Measurements from ENCODE around the gene CYTH4.

Gene CYTH4

GRCh38 chr22:37239336-37240239 lies 42.7 kb upstream of the CYTH4 start:
- no peak overlapping the region for H3K27ac ChIP-seq
- TF ChIP-seq, protein P1, sequence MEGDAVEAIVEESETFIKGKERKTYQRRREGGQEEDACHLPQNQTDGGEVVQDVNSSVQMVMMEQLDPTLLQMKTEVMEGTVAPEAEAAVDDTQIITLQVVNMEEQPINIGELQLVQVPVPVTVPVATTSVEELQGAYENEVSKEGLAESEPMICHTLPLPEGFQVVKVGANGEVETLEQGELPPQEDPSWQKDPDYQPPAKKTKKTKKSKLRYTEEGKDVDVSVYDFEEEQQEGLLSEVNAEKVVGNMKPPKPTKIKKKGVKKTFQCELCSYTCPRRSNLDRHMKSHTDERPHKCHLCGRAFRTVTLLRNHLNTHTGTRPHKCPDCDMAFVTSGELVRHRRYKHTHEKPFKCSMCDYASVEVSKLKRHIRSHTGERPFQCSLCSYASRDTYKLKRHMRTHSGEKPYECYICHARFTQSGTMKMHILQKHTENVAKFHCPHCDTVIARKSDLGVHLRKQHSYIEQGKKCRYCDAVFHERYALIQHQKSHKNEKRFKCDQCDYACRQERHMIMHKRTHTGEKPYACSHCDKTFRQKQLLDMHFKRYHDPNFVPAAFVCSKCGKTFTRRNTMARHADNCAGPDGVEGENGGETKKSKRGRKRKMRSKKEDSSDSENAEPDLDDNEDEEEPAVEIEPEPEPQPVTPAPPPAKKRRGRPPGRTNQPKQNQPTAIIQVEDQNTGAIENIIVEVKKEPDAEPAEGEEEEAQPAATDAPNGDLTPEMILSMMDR (IDR thresholded peaks at IDR 0.05), result no peak
- TF ChIP-seq ZFX (IDR thresholded peaks at IDR 0.05; ENCODE audit: borderline replicate concordance), result no peak

DNA sequence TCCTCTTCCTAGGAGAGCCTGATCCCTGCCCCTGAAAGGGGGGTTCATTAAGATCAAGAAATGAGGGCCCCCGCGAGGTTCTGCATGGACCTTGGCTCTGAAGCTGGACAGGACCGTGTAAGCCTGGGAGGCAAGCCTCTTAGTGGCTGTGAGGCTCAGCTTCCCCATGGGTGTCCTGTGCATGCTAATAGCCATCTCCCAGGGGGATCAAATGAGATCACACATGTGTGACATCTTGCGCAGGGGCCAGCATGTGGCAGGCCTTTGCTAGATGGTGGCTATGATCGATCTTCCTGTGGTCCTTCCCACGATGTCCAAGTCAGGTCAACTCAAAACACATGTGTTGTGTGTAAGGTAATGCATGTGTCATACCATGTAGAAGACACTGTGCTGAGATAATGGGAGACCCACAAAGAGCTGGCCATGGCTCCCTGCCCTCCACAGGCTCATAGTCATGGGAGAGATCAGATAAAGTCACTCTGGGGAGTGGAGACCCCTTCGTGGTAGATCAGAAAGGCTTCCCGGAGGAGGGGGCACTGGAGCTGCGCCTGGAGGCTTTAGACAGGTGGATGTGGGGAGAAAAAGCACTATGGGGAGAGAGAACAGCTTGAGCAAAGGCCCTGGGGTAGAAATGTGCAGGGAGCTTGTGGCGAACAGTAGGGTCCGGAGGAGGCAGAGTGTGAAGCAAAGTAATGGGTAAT lies 41.9 kb upstream of the CYTH4 start:
- TF ChIP-seq, protein P1 (IDR thresholded peaks at IDR 0.05), result no peak
- TF ChIP-seq ZFX (IDR thresholded peaks at IDR 0.05; ENCODE audit: borderline replicate concordance), result no peak
- no peak overlapping the region for H3K27ac ChIP-seq

GRCh38 chr22:37240941-37241320 lies 41.4 kb upstream of the CYTH4 start:
- TF ChIP-seq ZFX (IDR thresholded peaks at IDR 0.05; ENCODE audit: borderline replicate concordance), result no peak
- TF ChIP-seq, protein P1 (IDR thresholded peaks at IDR 0.05), result no peak
- no peak overlapping the region for H3K27ac ChIP-seq

DNA sequence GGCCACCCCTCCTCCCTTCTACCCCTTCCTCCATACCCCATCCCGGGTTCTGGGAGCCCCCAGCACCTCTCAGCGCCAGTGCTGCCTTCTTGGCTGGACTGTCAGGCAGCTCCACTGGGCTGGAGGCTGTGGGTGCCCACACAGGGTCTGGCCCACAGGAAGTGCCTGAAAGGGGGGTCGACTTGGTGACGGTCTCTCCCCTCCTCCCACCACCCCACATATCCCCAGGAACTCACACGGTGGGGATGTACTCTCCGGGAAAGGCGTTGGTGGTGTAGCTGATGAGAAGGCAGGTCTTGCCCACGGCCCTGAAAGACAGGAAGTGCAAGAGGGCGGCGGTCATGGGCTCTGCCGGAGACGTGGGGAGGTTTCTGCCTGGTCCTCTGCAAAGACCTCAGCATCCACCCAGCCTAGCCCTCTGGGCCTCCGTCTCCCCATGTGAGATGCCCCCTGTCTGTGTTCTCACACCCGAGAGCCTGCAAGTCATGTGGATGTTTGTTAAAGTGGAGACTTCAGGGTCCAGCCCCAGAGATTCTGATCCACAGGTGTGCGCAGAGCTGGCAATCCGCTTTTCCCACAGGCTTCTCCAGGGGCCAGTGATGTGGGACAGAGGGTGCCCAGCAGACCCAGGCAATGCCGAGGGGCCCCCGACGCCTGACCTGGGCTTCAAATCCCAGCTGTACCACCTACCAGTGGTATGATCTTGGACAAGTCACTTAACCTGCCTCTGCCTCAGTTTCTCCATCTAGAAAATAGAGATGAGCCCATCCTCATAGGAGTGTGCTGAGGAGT lies 40.8 kb upstream of the CYTH4 start:
- no peak for TF ChIP-seq ZFX (IDR thresholded peaks at IDR 0.05; ENCODE audit: borderline replicate concordance)
- TF ChIP-seq, protein P1 (IDR thresholded peaks at IDR 0.05), result no peak
- H3K27ac ChIP-seq, result no peak overlapping the region

DNA sequence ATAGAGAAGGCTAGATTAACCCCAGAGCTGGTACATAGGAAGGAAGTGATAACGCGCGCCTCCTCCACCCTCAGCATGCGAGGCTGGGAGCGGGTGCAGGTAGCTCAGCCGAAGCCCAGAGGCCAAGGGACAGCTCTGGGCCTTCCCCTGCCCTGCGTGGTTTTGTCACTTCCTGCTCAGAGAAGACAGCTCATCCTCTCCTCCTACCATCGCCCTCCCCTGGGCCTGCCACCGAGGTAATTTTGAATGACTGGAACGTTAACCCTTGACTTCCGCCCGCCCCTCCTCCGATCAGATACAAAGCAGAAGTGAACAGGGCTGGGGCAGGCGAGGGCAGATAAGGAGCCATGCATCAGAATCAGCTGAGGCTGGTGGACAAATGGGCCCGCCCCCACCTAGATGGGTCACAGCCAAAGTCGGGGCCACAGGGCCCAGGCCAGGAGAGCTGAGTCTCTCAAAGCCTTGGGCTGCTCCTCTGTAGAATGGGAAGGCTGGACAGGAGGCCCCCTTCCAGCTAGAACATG lies 39.9 kb upstream of the CYTH4 start:
- no peak overlapping the region for H3K27ac ChIP-seq
- TF ChIP-seq, protein P1 (IDR thresholded peaks at IDR 0.05), result no peak
- TF ChIP-seq ZFX (IDR thresholded peaks at IDR 0.05; ENCODE audit: borderline replicate concordance), result no peak

DNA sequence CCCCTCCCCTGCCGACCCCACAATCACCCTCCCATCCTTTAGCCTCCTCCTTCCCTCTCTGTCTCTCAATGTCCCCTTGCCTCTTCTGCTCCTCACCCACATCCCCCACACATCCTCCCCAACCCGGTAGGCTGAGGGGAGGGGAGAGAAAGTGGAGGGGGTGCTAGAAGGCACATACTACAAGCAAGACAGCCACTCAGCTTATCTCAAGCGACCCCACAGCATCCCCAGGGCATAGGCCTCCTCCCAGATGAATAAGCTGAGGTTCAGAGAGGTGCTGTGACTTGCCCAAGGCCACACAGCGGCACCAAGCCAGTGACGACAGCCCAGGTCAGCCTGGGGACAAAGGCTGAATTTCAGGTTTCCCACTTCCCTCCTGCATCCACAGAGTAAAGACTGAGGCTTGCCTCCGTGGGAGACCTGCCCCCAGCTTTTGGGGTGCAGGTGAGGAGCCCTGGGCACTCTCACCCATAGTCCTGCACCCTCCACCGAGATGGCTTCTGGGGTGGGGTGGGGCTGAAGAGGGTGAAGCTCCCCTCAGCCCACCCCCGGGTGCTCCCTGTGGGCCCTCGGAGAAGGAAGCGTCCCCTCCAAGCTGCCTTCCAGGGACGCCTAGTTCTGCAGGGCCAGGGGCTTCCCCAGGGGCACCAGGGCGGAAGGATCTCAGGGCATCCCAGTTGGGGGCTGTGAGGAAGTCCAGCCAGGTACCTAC lies 38.8 kb upstream of the CYTH4 start:
- no peak overlapping the region for H3K27ac ChIP-seq
- TF ChIP-seq, protein P1 (IDR thresholded peaks at IDR 0.05), result no peak
- TF ChIP-seq ZFX (IDR thresholded peaks at IDR 0.05; ENCODE audit: borderline replicate concordance), result no peak

Data from 22Rv1 (cell line).